GM12874 (cell line): ENCODE results near the gene PARVB.

Experiments
- CTCF ChIP-seq: IDR thresholded peaks from 2 replicates; pipeline ENCODE4 v1.5.1; 2011; ENCODE audit warnings: low read depth, mild to moderate bottlenecking, control low read depth, low read length, moderate library complexity; ENCODE audit not compliant: insufficient read depth

PARVB gene

GRCh38 chr22:44050766-44051355 is 26.8 kb downstream of the PARVB start:
- no peak for TF ChIP-seq CTCF

GRCh38 chr22:44051358-44051757 is 27.3 kb downstream of the PARVB start:
- no peak for TF ChIP-seq CTCF

GRCh38 chr22:44051961-44052360 is 27.9 kb downstream of the PARVB start:
- no peak for TF ChIP-seq CTCF

- TF ChIP-seq CTCF = no peak
Measured at GRCh38 chr22:44055805-44056204, 31.7 kb downstream of the PARVB start.

- no peak for TF ChIP-seq CTCF
Measured at GRCh38 chr22:44057401-44057987, 33.4 kb downstream of the PARVB start.

GRCh38 chr22:44063462-44064371 is 39.6 kb downstream of the PARVB start:
- TF ChIP-seq CTCF = no peak

- TF ChIP-seq CTCF = 0 out of 2 replicates have a peak, but pooled peaks have one; percentile 14
Measured at GRCh38 chr22:44067033-44067432, 42.9 kb downstream of the PARVB start.
